ENCODE data around the gene CT45A6.
"Not testable (repeated sequence)": the region's sequence is repeated elsewhere in the genome, so short reads cannot be mapped to it uniquely, and the experiment has no call there.

The CT45A6 gene

GRCh38 chrX:135802687-135803086 is at the start of gene CT45A6:
CT45A6 (minus strand) TSS chrX:135802787; CDS start chrX:135798993, 3,794 bp downstream.
- DNase-seq (ENCODE audit: low read depth in 2 of 2): not testable (repeated sequence)

GRCh38 chrX:135837180-135837579 is 34.6 kb upstream of the CT45A6 start, which contains the start of gene CT45A7:
CT45A7 (minus strand) TSS chrX:135837280; CDS start chrX:135833533, 3,747 bp downstream.
- DNase-seq (ENCODE audit: low read depth in 2 of 2): not testable (repeated sequence)

DNA sequence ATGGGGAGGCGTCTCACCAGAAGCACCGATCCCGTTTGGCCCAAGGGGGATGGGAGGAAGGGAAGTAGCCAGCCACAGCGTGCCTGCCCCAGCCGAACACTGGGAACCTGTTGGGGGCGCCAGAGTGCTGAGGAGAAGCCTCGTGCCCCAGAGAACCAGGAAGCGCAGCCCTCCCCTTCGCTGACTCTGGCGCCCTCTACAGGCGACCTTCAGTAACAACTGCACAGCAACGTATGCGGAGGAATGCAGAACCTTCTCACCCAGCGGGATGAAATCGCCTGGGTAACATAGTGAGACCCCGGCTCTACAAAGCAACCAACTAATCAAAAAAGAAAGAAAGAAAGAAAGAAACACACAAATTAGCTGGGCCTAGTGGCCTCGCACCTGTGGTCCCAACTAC is 17.3 kb upstream of the CT45A6 start, which contains the start of gene CT45A2:
Gene CT45A2, minus strand, starts transcription at position 101 of the 400 bp plus-strand sequence. CDS start 3,747 bp downstream, outside the sequence.
- DNase-seq (ENCODE audit: low read depth in 2 of 2): not testable (repeated sequence)

DNA sequence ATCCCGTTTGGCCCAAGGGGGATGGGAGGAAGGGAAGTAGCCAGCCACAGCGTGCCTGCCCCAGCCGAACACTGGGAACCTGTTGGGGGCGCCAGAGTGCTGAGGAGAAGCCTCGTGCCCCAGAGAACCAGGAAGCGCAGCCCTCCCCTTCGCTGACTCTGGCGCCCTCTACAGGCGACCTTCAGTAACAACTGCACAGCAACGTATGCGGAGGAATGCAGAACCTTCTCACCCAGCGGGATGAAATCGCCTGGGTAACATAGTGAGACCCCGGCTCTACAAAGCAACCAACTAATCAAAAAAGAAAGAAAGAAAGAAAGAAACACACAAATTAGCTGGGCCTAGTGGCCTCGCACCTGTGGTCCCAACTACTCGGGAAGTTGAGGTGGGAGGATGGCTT is 17.2 kb downstream of the CT45A6 start, which contains the start of gene CT45A5:
Gene CT45A5, minus strand, starts transcription at position 101 of the 400 bp plus-strand sequence. CDS start 3,774 bp downstream, outside the sequence.
- not testable (repeated sequence) for DNase-seq (ENCODE audit: low read depth in 2 of 2)

GRCh38 chrX:135768091-135768490 is 34.5 kb downstream of the CT45A6 start, which contains the start of gene CT45A3:
CT45A3 (minus strand) TSS chrX:135768191; CDS start chrX:135764444, 3,747 bp downstream.
- not testable (repeated sequence) for DNase-seq (ENCODE audit: low read depth in 2 of 2)

- DNase-seq (ENCODE audit: low read depth in 2 of 2): not testable (repeated sequence)
Measured at GRCh38 chrX:135744739-135745138, 57.8 kb downstream of the CT45A6 start.

Data from activated CD8-positive, alpha-beta memory T cell treated with anti-CD3 and anti-CD28 coated beads for 4 hours (primary cell).